ENCODE results near the gene PSORS1C2. TPM values are rescaled to one million over a fixed set of nuclear protein-coding genes. Genes with fewer than 3 reads are reported as not detected.
"Not testable (repeated sequence)": the region's sequence is repeated elsewhere in the genome, so short reads cannot be mapped to it uniquely, and the experiment has no call there.

Gene PSORS1C2
- not detected in 2 replicates for total RNA-seq (2014; rRNA removed; shearing (Covaris generic))
- not detected in 2 replicates for total RNA-seq (2022)
- Bru-seq, nascent RNA, result not detected
- BruChase-seq, experiment 1, labeled RNA remaining after a 6-hour chase, result not detected
- BruChase-seq, experiment 2, labeled RNA remaining after a 2-hour chase, result not detected
- long read RNA-seq, result 0 reads

DNA sequence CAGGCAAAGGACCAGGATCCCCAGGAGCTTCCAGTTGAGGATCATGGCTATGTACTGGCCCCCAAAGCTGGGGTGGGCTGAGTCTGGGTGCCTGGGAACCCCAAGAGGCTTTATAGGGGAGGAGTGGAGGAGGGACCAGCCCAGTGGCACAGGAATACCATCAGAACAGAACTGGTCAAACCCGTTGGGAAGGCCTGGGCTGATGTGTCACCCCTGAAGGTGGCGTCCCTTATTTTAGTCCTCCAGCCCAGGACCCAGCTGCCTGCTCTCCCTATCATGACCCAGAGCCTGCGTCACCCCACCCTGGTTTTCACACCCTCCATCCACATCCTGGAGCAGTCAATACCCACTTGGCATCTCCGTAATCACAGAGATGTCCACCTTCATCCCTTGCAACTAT lies at the start of gene PSORS1C2:
Gene PSORS1C2, minus strand, starts transcription at position 85 of the 400 bp plus-strand sequence. Its CDS starts 40 bp downstream, at position 45.
- Histone ChIP-seq H3K4me1 (ENCODE audit: insufficient read depth, low read length, poor library complexity, severe bottlenecking) (peaks cover 6% of the 10 kb centered on the region), H3K9me3 (ENCODE audit: low read length) (no peaks in the 10 kb centered on the region), H3K79me2 (ENCODE audit: insufficient read depth, low read depth, low read length) (no peaks in the 10 kb centered on the region), H3K36me3 (ENCODE audit: insufficient read depth, low read length) (no peaks in the 10 kb centered on the region), H2AFZ (ENCODE audit: low read length) (no peak within 1 kb of the TSS; the same call in 1 of the 2 replicates), H3K4me3 (ENCODE audit: low read depth, low read length, poor library complexity, severe bottlenecking) (no peak within 1 kb of the TSS), H3K9me2 (ENCODE audit: insufficient read depth, low read length) (no peaks in the 10 kb centered on the region), H4K20me1 (ENCODE audit: insufficient read depth, low read length) (no peaks in the 10 kb centered on the region), H3K4me2 (ENCODE audit: low read length) (peak within 1 kb of the TSS; percentile 50; the same call in 1 of the 2 replicates), H3K27ac (ENCODE audit: low read depth, low read length, poor library complexity, severe bottlenecking) (no peak within 1 kb of the TSS)
- BruUV-seq (replicated peaks), result no TSS peak
- intact Hi-C loops (cut with micrococcal nuclease; ENCODE audit: unreplicated experiment), result no loop called here
- CTCF ChIA-PET (ENCODE audit: unreplicated experiment), result interaction anchor here (2.0 kb wide), 1 partner anchor 228 kb away, joined by 4 read pairs; no protein-coding TSS in a partner anchor
- DNase-seq (ENCODE audit: low spot score), result no peak
- POLR2A ChIA-PET, result interaction anchor here (0.9 kb wide), 1 partner anchor 25 kb away, joined by 3 read pairs; no protein-coding TSS in a partner anchor
- no peak for TF ChIP-seq CTCF (conservative IDR thresholded peaks at IDR 0.05; ENCODE audit: low read length)
- no peak for TF ChIP-seq EZH2phosphoT487 (IDR thresholded peaks at IDR 0.05; ENCODE audit: borderline replicate concordance, low read depth, low read length)

GRCh38 chr6:31187780-31188194 lies 48.9 kb upstream of the PSORS1C2 start:
- no peaks in the 10 kb centered on the region for H3K36me3 ChIP-seq (ENCODE audit: insufficient read depth, low read length)
- TF ChIP-seq CTCF (conservative IDR thresholded peaks at IDR 0.05; ENCODE audit: low read length) (no peak), EZH2phosphoT487 (IDR thresholded peaks at IDR 0.05; ENCODE audit: borderline replicate concordance, low read depth, low read length) (no peak)
- no peaks in the 10 kb centered on the region for H3K79me2 ChIP-seq (ENCODE audit: insufficient read depth, low read depth, low read length)
- no peak overlapping the region for H2AFZ ChIP-seq (ENCODE audit: low read length)
- no TSS peak for BruUV-seq (replicated peaks)
- H3K4me1 ChIP-seq (ENCODE audit: insufficient read depth, low read length, poor library complexity, severe bottlenecking), result peaks cover 37% of the 10 kb centered on the region
- intact Hi-C loops (cut with micrococcal nuclease; ENCODE audit: unreplicated experiment), result no loop called here
- POLR2A ChIA-PET, result no interaction called here
- no peak overlapping the region for H3K4me3 ChIP-seq (ENCODE audit: low read depth, low read length, poor library complexity, severe bottlenecking)
- H3K27ac ChIP-seq (ENCODE audit: low read depth, low read length, poor library complexity, severe bottlenecking), result no peak overlapping the region
- CTCF ChIA-PET (ENCODE audit: unreplicated experiment), result no interaction called here
- H3K9me2 ChIP-seq (ENCODE audit: insufficient read depth, low read length), result no peaks in the 10 kb centered on the region
- H3K4me2 ChIP-seq (ENCODE audit: low read length), result no peak overlapping the region
- no peaks in the 10 kb centered on the region for H3K9me3 ChIP-seq (ENCODE audit: low read length)
- H4K20me1 ChIP-seq (ENCODE audit: insufficient read depth, low read length), result no peaks in the 10 kb centered on the region
- no peak for DNase-seq (ENCODE audit: low spot score)

GRCh38 chr6:31186052-31186734 lies 47.3 kb upstream of the PSORS1C2 start:
- no peaks in the 10 kb centered on the region for H3K9me3 ChIP-seq (ENCODE audit: low read length)
- no peaks in the 10 kb centered on the region for H3K36me3 ChIP-seq (ENCODE audit: insufficient read depth, low read length)
- no peak overlapping the region for H3K27ac ChIP-seq (ENCODE audit: low read depth, low read length, poor library complexity, severe bottlenecking)
- H4K20me1 ChIP-seq (ENCODE audit: insufficient read depth, low read length), result no peaks in the 10 kb centered on the region
- no peaks in the 10 kb centered on the region for H3K79me2 ChIP-seq (ENCODE audit: insufficient read depth, low read depth, low read length)
- DNase-seq (ENCODE audit: low spot score), result no peak
- peaks cover 37% of the 10 kb centered on the region for H3K4me1 ChIP-seq (ENCODE audit: insufficient read depth, low read length, poor library complexity, severe bottlenecking)
- H3K4me2 ChIP-seq (ENCODE audit: low read length), result peak overlapping the region; percentile 20
- peak overlapping the region; percentile 73; the same call in 1 of the 2 replicates for H2AFZ ChIP-seq (ENCODE audit: low read length)
- POLR2A ChIA-PET, result no interaction called here
- CTCF ChIA-PET (ENCODE audit: unreplicated experiment), result interaction anchor here (0.5 kb wide), 1 partner anchor 215 kb away, joined by 4 read pairs; no protein-coding TSS in a partner anchor
- BruUV-seq (replicated peaks), result no TSS peak
- no peaks in the 10 kb centered on the region for H3K9me2 ChIP-seq (ENCODE audit: insufficient read depth, low read length)
- intact Hi-C loops (cut with micrococcal nuclease; ENCODE audit: unreplicated experiment), result no loop called here
- TF ChIP-seq CTCF (conservative IDR thresholded peaks at IDR 0.05; ENCODE audit: low read length), result no peak
- TF ChIP-seq EZH2phosphoT487 (IDR thresholded peaks at IDR 0.05; ENCODE audit: borderline replicate concordance, low read depth, low read length), result no peak
- H3K4me3 ChIP-seq (ENCODE audit: low read depth, low read length, poor library complexity, severe bottlenecking), result no peak overlapping the region

DNA sequence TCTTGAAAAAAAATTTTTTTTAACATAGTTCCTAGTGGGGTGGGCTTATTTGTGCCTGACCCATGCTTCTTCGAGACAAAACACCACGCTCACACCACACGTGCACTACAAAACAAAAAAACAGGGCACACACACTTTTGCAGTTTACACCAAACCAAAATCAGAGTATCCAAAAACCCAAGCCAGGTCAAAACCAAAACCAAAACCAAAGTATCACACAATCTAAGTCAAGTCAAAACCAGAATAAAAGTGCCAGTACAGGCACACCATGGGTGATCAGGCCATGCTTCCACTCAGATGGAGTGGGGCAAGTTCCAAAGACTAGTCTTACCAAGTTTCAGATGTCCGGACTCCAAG lies 46.8 kb upstream of the PSORS1C2 start:
- not testable (repeated sequence) for H3K27ac ChIP-seq (ENCODE audit: low read depth, low read length, poor library complexity, severe bottlenecking)
- peak overlapping the region; percentile 73; the same call in 1 of the 2 replicates for H2AFZ ChIP-seq (ENCODE audit: low read length)

More for the DNA sequence above, 46.8 kb upstream of the PSORS1C2 start:
- H3K79me2 ChIP-seq (ENCODE audit: insufficient read depth, low read depth, low read length); H3K4me2 ChIP-seq (ENCODE audit: low read length); H3K9me3 ChIP-seq (ENCODE audit: low read length); H3K4me3 ChIP-seq (ENCODE audit: low read depth, low read length, poor library complexity, severe bottlenecking); DNase-seq (ENCODE audit: low spot score); H3K36me3 ChIP-seq (ENCODE audit: insufficient read depth, low read length); BruUV-seq (replicated peaks); H4K20me1 ChIP-seq (ENCODE audit: insufficient read depth, low read length); POLR2A ChIA-PET; CTCF ChIA-PET (ENCODE audit: unreplicated experiment); intact Hi-C loops (cut with micrococcal nuclease; ENCODE audit: unreplicated experiment); H3K9me2 ChIP-seq (ENCODE audit: insufficient read depth, low read length): not testable (repeated sequence)
- peaks cover 34% of the 10 kb centered on the region for H3K4me1 ChIP-seq (ENCODE audit: insufficient read depth, low read length, poor library complexity, severe bottlenecking)

All from OCI-LY7 (cell line).